Measurements from ENCODE around the gene TSSC4.

The TSSC4 gene

GRCh38 chr11:2432628-2433071 lies 32.1 kb downstream of the TSSC4 start:
- ChIA-PET POLR2A (no interaction called here), CTCF (interaction anchor here (2.6 to 2.8 kb wide), 2 partner anchors 13 to 99 kb away, joined by 19 to 24 read pairs; no protein-coding TSS in a partner anchor)
- no peak overlapping the region for H3K4me3 ChIP-seq (ENCODE audit: low read depth, low read length)

GRCh38 chr11:2433106-2433925 lies 32.8 kb downstream of the TSSC4 start:
- no peak for DNase-seq (ENCODE audit: low read depth, low spot score)
- TF ChIP-seq, protein P1, sequence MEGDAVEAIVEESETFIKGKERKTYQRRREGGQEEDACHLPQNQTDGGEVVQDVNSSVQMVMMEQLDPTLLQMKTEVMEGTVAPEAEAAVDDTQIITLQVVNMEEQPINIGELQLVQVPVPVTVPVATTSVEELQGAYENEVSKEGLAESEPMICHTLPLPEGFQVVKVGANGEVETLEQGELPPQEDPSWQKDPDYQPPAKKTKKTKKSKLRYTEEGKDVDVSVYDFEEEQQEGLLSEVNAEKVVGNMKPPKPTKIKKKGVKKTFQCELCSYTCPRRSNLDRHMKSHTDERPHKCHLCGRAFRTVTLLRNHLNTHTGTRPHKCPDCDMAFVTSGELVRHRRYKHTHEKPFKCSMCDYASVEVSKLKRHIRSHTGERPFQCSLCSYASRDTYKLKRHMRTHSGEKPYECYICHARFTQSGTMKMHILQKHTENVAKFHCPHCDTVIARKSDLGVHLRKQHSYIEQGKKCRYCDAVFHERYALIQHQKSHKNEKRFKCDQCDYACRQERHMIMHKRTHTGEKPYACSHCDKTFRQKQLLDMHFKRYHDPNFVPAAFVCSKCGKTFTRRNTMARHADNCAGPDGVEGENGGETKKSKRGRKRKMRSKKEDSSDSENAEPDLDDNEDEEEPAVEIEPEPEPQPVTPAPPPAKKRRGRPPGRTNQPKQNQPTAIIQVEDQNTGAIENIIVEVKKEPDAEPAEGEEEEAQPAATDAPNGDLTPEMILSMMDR (IDR thresholded peaks at IDR 0.05; ENCODE audit: insufficient read depth, low read length, missing control alignments), result no peak
- CTCF ChIA-PET, result interaction anchor here (2.8 kb wide), 1 partner anchor 13 kb away, joined by 19 read pairs; no protein-coding TSS in a partner anchor
- no peak overlapping the region for H3K4me3 ChIP-seq (ENCODE audit: low read depth, low read length)
- POLR2A ChIA-PET, result no interaction called here

More at GRCh38 chr11:2432628-2433071, 32.1 kb downstream of the TSSC4 start:
- TF ChIP-seq, protein P1 (IDR thresholded peaks at IDR 0.05; ENCODE audit: insufficient read depth, low read length, missing control alignments), result no peak
- no peak for DNase-seq (ENCODE audit: low read depth, low spot score)

DNA sequence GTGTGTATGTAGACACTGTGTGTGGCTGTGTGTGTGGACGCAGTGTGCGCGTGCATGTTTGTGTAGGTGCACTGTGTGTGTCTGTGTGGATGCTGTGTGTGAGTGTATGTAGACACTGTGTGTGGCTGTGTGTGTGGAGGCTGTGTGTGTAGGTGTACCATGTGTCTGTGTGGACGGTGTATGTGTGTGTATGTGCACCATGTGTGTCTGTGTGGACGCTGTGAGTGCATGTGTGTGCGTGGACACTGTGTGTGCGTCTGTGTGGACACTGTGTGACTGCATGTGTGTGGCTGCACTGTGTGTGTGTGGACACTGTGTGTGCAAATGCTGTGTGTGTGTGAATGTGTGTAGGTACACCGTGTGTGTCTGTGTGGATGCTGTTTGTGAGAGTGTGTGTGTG lies 33.5 kb downstream of the TSSC4 start:
- TF ChIP-seq, protein P1 (IDR thresholded peaks at IDR 0.05; ENCODE audit: insufficient read depth, low read length, missing control alignments), result no peak
- CTCF ChIA-PET, result no interaction called here
- no peak overlapping the region for H3K4me3 ChIP-seq (ENCODE audit: low read depth, low read length)
- POLR2A ChIA-PET, result no interaction called here
- no peak for DNase-seq (ENCODE audit: low read depth, low spot score)

DNA sequence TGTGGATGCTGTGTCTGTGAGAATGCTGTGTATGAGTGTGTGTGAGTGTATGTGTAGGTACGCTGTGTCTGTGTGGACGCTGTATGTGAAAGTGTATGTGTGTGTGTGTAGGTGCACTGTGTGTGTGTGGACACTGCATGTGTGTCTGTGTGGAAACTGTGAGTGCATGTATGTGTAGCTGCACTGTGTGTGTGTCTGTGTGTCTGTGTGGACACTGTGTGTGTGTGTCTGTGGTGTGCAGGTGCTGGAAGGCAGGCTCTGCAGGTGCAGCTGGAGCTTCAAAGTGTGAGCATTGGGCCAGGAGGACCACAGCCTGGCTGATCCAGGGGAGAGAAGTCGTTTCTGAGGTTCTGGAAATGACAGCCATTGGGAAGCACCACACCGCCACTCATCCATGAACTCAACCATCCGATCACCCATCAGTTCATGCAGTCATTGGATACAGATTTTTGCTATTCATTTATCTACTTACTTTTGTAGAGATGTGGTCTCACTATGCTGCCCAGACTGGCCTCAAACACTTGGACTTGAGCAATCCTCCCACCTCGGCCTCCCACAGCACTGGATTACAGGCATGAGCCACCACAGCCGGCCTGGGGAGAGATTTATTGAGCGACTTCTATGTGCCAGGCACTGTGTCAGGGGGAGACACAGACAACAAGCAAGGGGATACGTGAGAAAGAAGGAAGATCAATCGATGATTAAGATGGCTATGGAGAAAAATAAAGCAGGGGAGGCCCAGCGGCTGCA lies 34.1 kb downstream of the TSSC4 start:
- CTCF ChIA-PET, result no interaction called here
- TF ChIP-seq, protein P1 (IDR thresholded peaks at IDR 0.05; ENCODE audit: insufficient read depth, low read length, missing control alignments), result no peak
- no peak overlapping the region for H3K4me3 ChIP-seq (ENCODE audit: low read depth, low read length)
- DNase-seq (ENCODE audit: low read depth, low spot score), result no peak
- POLR2A ChIA-PET, result no interaction called here

DNA sequence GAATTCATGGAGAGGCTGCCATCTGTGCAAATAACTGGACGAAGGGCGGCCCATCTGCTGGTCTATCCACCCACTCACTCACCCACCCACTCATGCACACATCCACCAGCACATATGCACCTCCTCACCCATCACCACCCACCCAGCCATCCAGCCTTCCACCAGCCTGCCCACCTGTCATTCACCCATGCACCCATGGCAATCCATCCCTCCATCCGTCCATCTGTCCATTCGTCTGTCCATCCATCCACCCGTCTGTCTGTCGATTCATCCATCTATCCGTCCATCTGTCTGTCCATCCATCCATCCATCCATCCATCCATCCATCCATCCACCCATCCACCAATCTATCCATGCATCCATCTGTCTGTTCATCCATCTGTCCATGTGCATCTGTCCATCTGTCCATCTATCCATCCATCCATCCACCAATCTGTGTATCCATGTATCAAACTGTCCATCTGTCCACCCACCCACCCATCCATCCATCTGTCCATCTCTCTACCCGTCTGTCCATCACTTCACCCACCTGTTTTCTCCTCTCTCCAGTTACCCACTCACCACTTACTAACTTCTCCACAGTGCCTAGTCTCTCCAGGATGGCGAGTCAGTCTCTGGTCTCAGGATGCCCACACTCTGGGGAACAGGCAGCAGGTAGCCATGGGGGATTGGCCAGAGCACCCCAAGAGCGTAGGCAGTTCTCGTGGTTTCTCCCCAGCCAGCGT lies 34.9 kb downstream of the TSSC4 start:
- no peak overlapping the region for H3K4me3 ChIP-seq (ENCODE audit: low read depth, low read length)
- DNase-seq (ENCODE audit: low read depth, low spot score), result no peak
- CTCF ChIA-PET, result no interaction called here
- TF ChIP-seq, protein P1 (IDR thresholded peaks at IDR 0.05; ENCODE audit: insufficient read depth, low read length, missing control alignments), result no peak
- POLR2A ChIA-PET, result no interaction called here
